ENCODE measurements around the gene MFRP.

Gene MFRP

DNA sequence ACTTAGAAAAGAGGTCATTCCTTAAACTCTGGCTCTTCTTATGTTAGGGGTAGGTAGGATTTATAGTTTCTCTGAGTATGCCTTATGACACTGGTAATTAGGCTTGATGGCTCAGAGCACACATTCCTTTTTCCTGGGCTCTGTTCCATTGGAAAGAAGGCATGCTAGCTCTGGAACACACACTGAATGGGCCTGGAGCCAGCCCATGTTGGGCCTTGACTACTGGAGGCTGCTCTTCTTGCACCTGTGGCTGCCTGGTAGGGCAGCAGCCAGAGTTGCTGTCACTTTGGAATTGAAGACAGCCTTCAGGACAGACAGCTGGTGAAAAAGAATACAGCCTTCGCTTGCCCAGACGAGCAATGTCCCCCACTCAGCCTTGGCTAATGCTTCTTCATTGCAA, 47.8 kb downstream of the MFRP start:
- DNase-seq (ENCODE audit: low read depth in 2 of 3, low spot score in 2 of 3): no peak

GRCh38 chr11:119297938-119298337, 48.6 kb downstream of the MFRP start:
- DNase-seq (ENCODE audit: low read depth in 2 of 3, low spot score in 2 of 3): no peak

DNA sequence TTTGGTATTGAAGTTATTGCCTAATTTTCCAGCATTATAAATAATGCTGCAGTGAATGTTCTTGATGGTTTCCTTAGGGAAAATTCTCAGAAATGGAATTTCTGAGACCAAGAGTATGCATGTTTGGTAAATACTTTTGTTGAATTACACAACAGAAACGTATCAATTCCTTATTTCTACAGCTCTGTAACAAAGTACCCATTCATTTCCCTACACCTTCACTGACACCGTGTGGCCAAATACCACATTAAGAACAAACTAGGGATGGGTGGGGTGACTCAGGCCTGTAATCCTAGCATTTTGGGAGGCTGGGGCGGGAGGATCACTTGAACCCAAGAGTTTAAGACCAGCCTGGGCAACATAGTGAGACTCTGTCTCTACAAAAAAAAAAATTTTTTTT, 51.3 kb downstream of the MFRP start:
- DNase-seq (ENCODE audit: low read depth in 2 of 3, low spot score in 2 of 3): no peak

- no peak for DNase-seq (ENCODE audit: low read depth in 2 of 3, low spot score in 2 of 3)
These were observed 53.0 kb downstream of the MFRP start for GRCh38 chr11:119293461-119293860.

- no peak for DNase-seq (ENCODE audit: low read depth in 2 of 3, low spot score in 2 of 3)
These were observed 55.5 kb downstream of the MFRP start for GRCh38 chr11:119290894-119291497.
